ENCODE results near the gene TAF9B.
"Not testable (repeated sequence)": the region's sequence is repeated elsewhere in the genome, so short reads cannot be mapped to it uniquely, and the experiment has no call there.

TAF9B gene

GRCh38 chrX:78139160-78140123, at the start of gene TAF9B:
Gene TAF9B, minus strand, starts transcription at chrX:78139650. Its CDS starts 39 bp downstream, at chrX:78139611.
- H3K27ac ChIP-seq, result peak within 1 kb of the TSS; percentile 32
- DNase-seq (ENCODE audit: low read depth, low spot score), result peak; percentile 34

GRCh38 chrX:78182881-78183280, 43.4 kb upstream of the TAF9B start:
- no peak for DNase-seq (ENCODE audit: low read depth, low spot score)
- no peak overlapping the region for H3K27ac ChIP-seq

GRCh38 chrX:78181307-78181706, 41.9 kb upstream of the TAF9B start:
- DNase-seq (ENCODE audit: low read depth, low spot score), result no peak
- H3K27ac ChIP-seq, result no peak overlapping the region

- no peak for DNase-seq (ENCODE audit: low read depth, low spot score)
- no peak overlapping the region for H3K27ac ChIP-seq
Observed at GRCh38 chrX:78168065-78168464, 28.6 kb upstream of the TAF9B start.

- DNase-seq (ENCODE audit: low read depth, low spot score), result no peak
- H3K27ac ChIP-seq, result no peak overlapping the region
Observed at GRCh38 chrX:78165425-78165824, 26.0 kb upstream of the TAF9B start.

- not testable (repeated sequence) for H3K27ac ChIP-seq; DNase-seq (ENCODE audit: low read depth, low spot score)
Observed at GRCh38 chrX:78163175-78163574, 23.7 kb upstream of the TAF9B start.

GRCh38 chrX:78160711-78161110, 21.3 kb upstream of the TAF9B start:
- not testable (repeated sequence) for DNase-seq (ENCODE audit: low read depth, low spot score); H3K27ac ChIP-seq

GRCh38 chrX:78157846-78158245, 18.4 kb upstream of the TAF9B start:
- DNase-seq (ENCODE audit: low read depth, low spot score); H3K27ac ChIP-seq: not testable (repeated sequence)

- H3K27ac ChIP-seq; DNase-seq (ENCODE audit: low read depth, low spot score): not testable (repeated sequence)
Observed at GRCh38 chrX:78157373-78157772, 17.9 kb upstream of the TAF9B start.

- not testable (repeated sequence) for H3K27ac ChIP-seq; DNase-seq (ENCODE audit: low read depth, low spot score)
Observed at GRCh38 chrX:78147002-78147540, 7.6 kb upstream of the TAF9B start.

- no peak for DNase-seq (ENCODE audit: low read depth, low spot score)
- no peak overlapping the region for H3K27ac ChIP-seq
Observed at GRCh38 chrX:78140206-78140605, 756 bp upstream of the TAF9B start.

- no peak for DNase-seq (ENCODE audit: low read depth, low spot score)
- no peak overlapping the region for H3K27ac ChIP-seq
Observed at GRCh38 chrX:78133238-78133960, 6.1 kb downstream of the TAF9B start.

GRCh38 chrX:78131117-78131516, 8.3 kb downstream of the TAF9B start:
- no peak for DNase-seq (ENCODE audit: low read depth, low spot score)
- H3K27ac ChIP-seq, result no peak overlapping the region

GRCh38 chrX:78130396-78130795, 9.1 kb downstream of the TAF9B start:
- DNase-seq (ENCODE audit: low read depth, low spot score), result no peak
- H3K27ac ChIP-seq, result no peak overlapping the region

- DNase-seq (ENCODE audit: low read depth, low spot score), result no peak
- H3K27ac ChIP-seq, result no peak overlapping the region
Observed at GRCh38 chrX:78129714-78130113, 9.7 kb downstream of the TAF9B start.

GRCh38 chrX:78125781-78126180, 13.7 kb downstream of the TAF9B start:
- not testable (repeated sequence) for DNase-seq (ENCODE audit: low read depth, low spot score); H3K27ac ChIP-seq

- DNase-seq (ENCODE audit: low read depth, low spot score), result no peak
- no peak overlapping the region for H3K27ac ChIP-seq
Observed at GRCh38 chrX:78125148-78125547, 14.3 kb downstream of the TAF9B start.

GRCh38 chrX:78124307-78124706, 15.1 kb downstream of the TAF9B start:
- DNase-seq (ENCODE audit: low read depth, low spot score), result no peak
- peak overlapping the region; percentile 36 for H3K27ac ChIP-seq

GRCh38 chrX:78123190-78123589, 16.3 kb downstream of the TAF9B start:
- peak overlapping the region; percentile 36 for H3K27ac ChIP-seq
- DNase-seq (ENCODE audit: low read depth, low spot score), result peak; percentile 55

- H3K27ac ChIP-seq, result no peak overlapping the region
- no peak for DNase-seq (ENCODE audit: low read depth, low spot score)
Observed at GRCh38 chrX:78119521-78120227, 19.8 kb downstream of the TAF9B start.
